ENCODE data around the gene RNF208. TPM values are rescaled to one million over a fixed set of nuclear protein-coding genes. Genes with fewer than 3 reads are reported as not detected.

Gene RNF208
- polyA plus RNA-seq, 1 of the 3 experiments (the other 2 are of a cell fraction), result 2.7 TPM

GRCh38 chr9:137218754-137219271, 3.2 kb downstream of the RNF208 start:
- H4K20me1 ChIP-seq (ENCODE audit: insufficient read depth), result no peaks in the 10 kb centered on the region
- H3K9ac ChIP-seq, result no peak overlapping the region
- no peaks in the 10 kb centered on the region for H3F3A ChIP-seq (replicated peaks; ENCODE audit: insufficient read depth)
- H3K79me2 ChIP-seq (ENCODE audit: insufficient read depth), result no peaks in the 10 kb centered on the region
- H3K9me3 ChIP-seq, result no peaks in the 10 kb centered on the region
- no peak for TF ChIP-seq SMC3 (IDR thresholded peaks at IDR 0.05; ENCODE audit: low read depth, low read length)
- TF ChIP-seq FOSL2 (IDR thresholded peaks at IDR 0.05; ENCODE audit: borderline replicate concordance, low read depth), result no peak
- TF ChIP-seq, protein P1, sequence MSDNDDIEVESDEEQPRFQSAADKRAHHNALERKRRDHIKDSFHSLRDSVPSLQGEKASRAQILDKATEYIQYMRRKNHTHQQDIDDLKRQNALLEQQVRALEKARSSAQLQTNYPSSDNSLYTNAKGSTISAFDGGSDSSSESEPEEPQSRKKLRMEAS (IDR thresholded peaks at IDR 0.05; ENCODE audit: low read depth), result no peak
- peak; percentile 32; the same call in 1 of the 2 replicates for TF ChIP-seq POLR2AphosphoS5 (IDR thresholded peaks at IDR 0.05; ENCODE audit: low read depth, low read length)
- ChIA-PET POLR2A (interaction anchor here (0.8 to 1.9 kb wide), 2 partner anchors 9 to 11 kb away, joined by 3 to 4 read pairs; no protein-coding TSS in a partner anchor), CTCF (interaction anchor here (0.9 to 1.1 kb wide), 4 partner anchors 9 to 491 kb away, joined by 3 to 6 read pairs (median 4); partner anchors contain the start of gene RNF224)
- no peak for DNase-seq
- H3K4me3 ChIP-seq (ENCODE audit: low read depth in 2 of 2, low read length in 1 of 2), result no peak overlapping the region
- H3K9me2 ChIP-seq, result no peaks in the 10 kb centered on the region
- 0 out of 2 replicates have a peak overlapping the region, but pooled peaks have one; percentile 24 for H3K4me2 ChIP-seq
- H3K4me1 ChIP-seq (ENCODE audit: control insufficient read depth in 1 of 2, insufficient read depth in 2 of 2, low read depth in 1 of 2, low read length in 1 of 2), result peaks cover 5 to 6% of the 10 kb centered on the region in 2 experiments; a peak in 1 of 4 replicates
- no peaks in the 10 kb centered on the region for H3K27me3 ChIP-seq (ENCODE audit: insufficient read depth)
- no peak overlapping the region for H2AFZ ChIP-seq (ENCODE audit: low read depth)
- no peak overlapping the region; a peak in 1 of 4 replicates for H3K27ac ChIP-seq (ENCODE audit: low read depth in 2 of 2, low read length in 1 of 2)
- 60% methylated on average over 3 of the region's 12 CpGs for WGBS (ENCODE audit: low lambda C conversion rate)
- H3K36me3 ChIP-seq (replicated peaks in 1 of 2; ENCODE audit: control insufficient read depth in 1 of 2, insufficient read depth in 2 of 2, low read length in 1 of 2), result peaks cover 0 to 11% of the 10 kb centered on the region in 2 experiments

DNA sequence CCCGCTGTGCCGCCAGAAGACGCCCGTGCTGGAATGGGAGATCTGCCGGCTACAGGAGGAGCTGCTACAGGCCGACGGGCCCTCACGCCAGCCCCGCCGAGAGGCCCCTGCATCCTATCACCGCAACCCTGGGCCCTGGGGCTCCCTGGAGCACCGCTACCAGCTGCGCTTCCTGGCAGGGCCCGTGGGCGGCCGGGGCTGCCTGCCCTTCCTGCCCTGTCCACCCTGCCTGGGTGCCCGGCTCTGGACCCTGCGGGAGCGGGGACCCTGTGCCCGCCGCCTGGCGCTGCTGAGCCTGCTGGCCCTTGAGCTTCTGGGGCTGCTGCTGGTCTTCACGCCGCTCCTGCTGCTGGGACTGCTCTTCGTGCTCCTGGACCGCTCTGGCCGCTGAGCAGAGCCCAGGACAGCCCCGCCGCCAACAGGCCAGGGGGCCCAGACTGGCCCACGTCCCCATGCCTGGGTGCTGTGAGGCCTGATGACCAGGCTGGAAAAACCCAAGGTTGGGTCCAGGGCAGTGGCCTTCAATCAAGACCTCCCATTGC, 3.8 kb downstream of the RNF208 start:
- no peak for DNase-seq
- no peaks in the 10 kb centered on the region for H3K9me3 ChIP-seq
- no peaks in the 10 kb centered on the region for H3K27me3 ChIP-seq (ENCODE audit: insufficient read depth)
- H3K27ac ChIP-seq (ENCODE audit: low read depth in 2 of 2, low read length in 1 of 2), result no peak overlapping the region
- no peak overlapping the region for H3K9ac ChIP-seq
- no peak overlapping the region for H3K4me2 ChIP-seq
- H3K4me3 ChIP-seq (ENCODE audit: low read depth in 2 of 2, low read length in 1 of 2), result no peak overlapping the region
- no peaks in the 10 kb centered on the region for H3K9me2 ChIP-seq
- H3K79me2 ChIP-seq (ENCODE audit: insufficient read depth), result no peaks in the 10 kb centered on the region
- peaks cover 5 to 6% of the 10 kb centered on the region in 2 experiments; a peak in 1 of 4 replicates for H3K4me1 ChIP-seq (ENCODE audit: control insufficient read depth in 1 of 2, insufficient read depth in 2 of 2, low read depth in 1 of 2, low read length in 1 of 2)
- peaks cover 0 to 14% of the 10 kb centered on the region in 2 experiments for H3K36me3 ChIP-seq (replicated peaks in 1 of 2; ENCODE audit: control insufficient read depth in 1 of 2, insufficient read depth in 2 of 2, low read length in 1 of 2)
- H3F3A ChIP-seq (replicated peaks; ENCODE audit: insufficient read depth), result no peaks in the 10 kb centered on the region
- ChIA-PET POLR2A (interaction anchor here (0.8 to 1.9 kb wide), 2 partner anchors 8 to 10 kb away, joined by 3 to 4 read pairs; no protein-coding TSS in a partner anchor), CTCF (interaction anchor here (0.9 to 1.1 kb wide), 4 partner anchors 9 to 491 kb away, joined by 3 to 6 read pairs (median 4); partner anchors contain the start of gene RNF224)
- no peaks in the 10 kb centered on the region for H4K20me1 ChIP-seq (ENCODE audit: insufficient read depth)
- no peak overlapping the region for H2AFZ ChIP-seq (ENCODE audit: low read depth)
- WGBS (ENCODE audit: low lambda C conversion rate), result 98% methylated on average over 8 of the region's 30 CpGs
- TF ChIP-seq NRF1 (IDR thresholded peaks at IDR 0.05; ENCODE audit: low read depth, low read length) (no peak), TAF1 (IDR thresholded peaks at IDR 0.05; ENCODE audit: borderline replicate concordance, low read depth, low read length) (no peak), GABPA (IDR thresholded peaks at IDR 0.05; ENCODE audit: low read depth) (no peak), MXI1 (IDR thresholded peaks at IDR 0.05; ENCODE audit: low read depth, low read length) (no peak), FOXM1 (IDR thresholded peaks at IDR 0.05; ENCODE audit: low read depth) (no peak), FOXJ3 (CRISPR knock-in tag; IDR thresholded peaks at IDR 0.05) (no peak)
- TF ChIP-seq, protein P2, sequence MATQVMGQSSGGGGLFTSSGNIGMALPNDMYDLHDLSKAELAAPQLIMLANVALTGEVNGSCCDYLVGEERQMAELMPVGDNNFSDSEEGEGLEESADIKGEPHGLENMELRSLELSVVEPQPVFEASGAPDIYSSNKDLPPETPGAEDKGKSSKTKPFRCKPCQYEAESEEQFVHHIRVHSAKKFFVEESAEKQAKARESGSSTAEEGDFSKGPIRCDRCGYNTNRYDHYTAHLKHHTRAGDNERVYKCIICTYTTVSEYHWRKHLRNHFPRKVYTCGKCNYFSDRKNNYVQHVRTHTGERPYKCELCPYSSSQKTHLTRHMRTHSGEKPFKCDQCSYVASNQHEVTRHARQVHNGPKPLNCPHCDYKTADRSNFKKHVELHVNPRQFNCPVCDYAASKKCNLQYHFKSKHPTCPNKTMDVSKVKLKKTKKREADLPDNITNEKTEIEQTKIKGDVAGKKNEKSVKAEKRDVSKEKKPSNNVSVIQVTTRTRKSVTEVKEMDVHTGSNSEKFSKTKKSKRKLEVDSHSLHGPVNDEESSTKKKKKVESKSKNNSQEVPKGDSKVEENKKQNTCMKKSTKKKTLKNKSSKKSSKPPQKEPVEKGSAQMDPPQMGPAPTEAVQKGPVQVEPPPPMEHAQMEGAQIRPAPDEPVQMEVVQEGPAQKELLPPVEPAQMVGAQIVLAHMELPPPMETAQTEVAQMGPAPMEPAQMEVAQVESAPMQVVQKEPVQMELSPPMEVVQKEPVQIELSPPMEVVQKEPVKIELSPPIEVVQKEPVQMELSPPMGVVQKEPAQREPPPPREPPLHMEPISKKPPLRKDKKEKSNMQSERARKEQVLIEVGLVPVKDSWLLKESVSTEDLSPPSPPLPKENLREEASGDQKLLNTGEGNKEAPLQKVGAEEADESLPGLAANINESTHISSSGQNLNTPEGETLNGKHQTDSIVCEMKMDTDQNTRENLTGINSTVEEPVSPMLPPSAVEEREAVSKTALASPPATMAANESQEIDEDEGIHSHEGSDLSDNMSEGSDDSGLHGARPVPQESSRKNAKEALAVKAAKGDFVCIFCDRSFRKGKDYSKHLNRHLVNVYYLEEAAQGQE (IDR thresholded peaks at IDR 0.05; ENCODE audit: low read depth, low read length), result no peak
- TF ChIP-seq, protein P1 (IDR thresholded peaks at IDR 0.05; ENCODE audit: low read depth), result no peak

Measured in SK-N-SH (cell line).